ENCODE measurements around the gene SRRT.

The SRRT gene

DNA sequence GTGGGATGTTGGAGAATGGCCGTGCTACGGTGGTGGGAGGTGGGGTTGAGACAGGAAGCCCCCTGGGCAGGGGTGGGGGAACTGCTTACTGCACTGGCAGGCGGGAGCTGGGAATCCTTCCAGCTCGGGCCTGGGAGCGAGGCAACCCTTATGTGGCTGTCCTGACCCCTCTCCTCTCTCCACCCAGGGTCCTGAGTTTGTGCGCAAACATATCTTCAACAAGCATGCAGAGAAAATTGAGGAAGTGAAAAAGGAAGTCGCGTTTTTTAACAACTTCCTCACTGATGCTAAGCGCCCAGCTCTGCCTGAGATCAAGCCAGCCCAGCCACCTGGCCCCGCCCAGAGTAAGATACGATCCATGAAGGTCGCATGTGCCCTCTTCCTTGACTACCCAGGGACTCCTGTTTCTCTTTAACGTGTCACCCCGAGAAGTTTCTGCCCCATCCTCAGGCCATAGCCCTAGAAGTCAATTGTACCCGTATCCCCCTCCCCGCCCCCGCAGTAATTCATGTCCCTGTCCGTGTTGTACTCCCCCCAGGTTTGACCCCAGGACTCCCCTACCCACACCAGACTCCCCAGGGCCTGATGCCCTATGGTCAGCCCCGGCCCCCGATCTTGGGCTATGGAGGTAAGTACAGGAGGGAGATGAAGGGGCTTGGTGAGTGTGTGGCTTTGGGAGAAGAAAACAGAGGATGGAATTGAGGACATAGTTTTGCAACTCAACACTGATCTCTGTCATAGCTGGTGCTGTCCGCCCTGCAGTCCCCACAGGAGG lies 12.8 kb downstream of the SRRT start:
- H3K4me3 ChIP-seq (ENCODE audit: low read length) = peak overlapping the region; percentile 74
- TF ChIP-seq, protein P1, sequence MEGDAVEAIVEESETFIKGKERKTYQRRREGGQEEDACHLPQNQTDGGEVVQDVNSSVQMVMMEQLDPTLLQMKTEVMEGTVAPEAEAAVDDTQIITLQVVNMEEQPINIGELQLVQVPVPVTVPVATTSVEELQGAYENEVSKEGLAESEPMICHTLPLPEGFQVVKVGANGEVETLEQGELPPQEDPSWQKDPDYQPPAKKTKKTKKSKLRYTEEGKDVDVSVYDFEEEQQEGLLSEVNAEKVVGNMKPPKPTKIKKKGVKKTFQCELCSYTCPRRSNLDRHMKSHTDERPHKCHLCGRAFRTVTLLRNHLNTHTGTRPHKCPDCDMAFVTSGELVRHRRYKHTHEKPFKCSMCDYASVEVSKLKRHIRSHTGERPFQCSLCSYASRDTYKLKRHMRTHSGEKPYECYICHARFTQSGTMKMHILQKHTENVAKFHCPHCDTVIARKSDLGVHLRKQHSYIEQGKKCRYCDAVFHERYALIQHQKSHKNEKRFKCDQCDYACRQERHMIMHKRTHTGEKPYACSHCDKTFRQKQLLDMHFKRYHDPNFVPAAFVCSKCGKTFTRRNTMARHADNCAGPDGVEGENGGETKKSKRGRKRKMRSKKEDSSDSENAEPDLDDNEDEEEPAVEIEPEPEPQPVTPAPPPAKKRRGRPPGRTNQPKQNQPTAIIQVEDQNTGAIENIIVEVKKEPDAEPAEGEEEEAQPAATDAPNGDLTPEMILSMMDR (conservative IDR thresholded peaks at IDR 0.05; ENCODE audit: low read length) = no peak
- DNase-seq (ENCODE audit: low read depth) = no peak

DNA sequence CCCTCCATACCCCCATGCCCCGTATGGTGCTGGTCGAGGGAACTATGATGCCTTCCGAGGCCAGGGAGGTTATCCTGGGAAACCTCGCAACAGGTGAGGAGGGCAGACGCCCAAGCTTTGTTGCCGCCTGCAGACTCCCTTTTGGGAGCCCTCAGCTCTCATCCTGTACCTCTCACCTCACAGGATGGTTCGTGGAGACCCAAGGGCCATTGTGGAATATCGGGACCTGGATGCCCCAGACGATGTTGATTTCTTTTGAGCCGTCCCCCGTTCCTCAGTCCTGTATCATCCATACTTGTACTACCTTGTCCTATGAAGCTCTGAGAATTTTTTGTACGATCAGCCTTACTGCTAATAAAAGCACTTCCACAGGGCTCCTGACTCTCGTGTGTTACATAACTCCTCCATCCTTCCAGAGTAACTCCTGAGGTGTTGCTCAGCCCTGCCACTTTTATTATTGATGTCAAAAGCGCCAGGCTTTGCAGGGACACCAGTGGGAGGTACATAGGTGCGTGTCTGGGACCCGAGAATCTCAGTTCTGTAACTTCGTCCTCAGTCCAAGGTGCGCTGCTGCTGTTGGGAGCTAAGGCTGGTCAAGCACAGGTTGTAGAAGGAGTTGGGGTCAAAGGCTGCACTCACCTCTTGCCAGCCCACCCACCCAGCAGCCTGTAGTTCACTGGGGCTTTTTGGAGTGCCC lies 13.5 kb downstream of the SRRT start:
- no peak for DNase-seq (ENCODE audit: low read depth)
- H3K4me3 ChIP-seq (ENCODE audit: low read length) = peak overlapping the region; percentile 74
- TF ChIP-seq, protein P1 (conservative IDR thresholded peaks at IDR 0.05; ENCODE audit: low read length) = no peak

GRCh38 chr7:100888988-100889750 lies 14.3 kb downstream of the SRRT start, which contains the start of gene UFSP1:
Gene UFSP1 (minus strand): TSS chr7:100889715. CDS start chr7:100889271, 444 bp downstream.
- TF ChIP-seq, protein P1 (conservative IDR thresholded peaks at IDR 0.05; ENCODE audit: low read length) = no peak
- H3K4me3 ChIP-seq (ENCODE audit: low read length) = peak within 1 kb of the TSS; percentile 74
- DNase-seq (ENCODE audit: low read depth) = no peak

GRCh38 chr7:100890653-100891567 lies 16.0 kb downstream of the SRRT start:
- TF ChIP-seq, protein P1 (conservative IDR thresholded peaks at IDR 0.05; ENCODE audit: low read length) = no peak
- H3K4me3 ChIP-seq (ENCODE audit: low read length) = peak overlapping the region; percentile 68
- no peak for DNase-seq (ENCODE audit: low read depth)

- no peak overlapping the region for H3K4me3 ChIP-seq (ENCODE audit: low read length)
- TF ChIP-seq, protein P1 (conservative IDR thresholded peaks at IDR 0.05; ENCODE audit: low read length) = no peak
- DNase-seq (ENCODE audit: low read depth) = no peak
These were observed 16.8 kb downstream of the SRRT start for GRCh38 chr7:100891568-100892247.
